ENCODE measurements around the gene ELL2. TPM values are rescaled to one million over a fixed set of nuclear protein-coding genes. Genes with fewer than 3 reads are reported as not detected.
A peak's percentile ranks its signal among the peaks of the same experiment; 100 is the strongest.
"Not testable (repeated sequence)": the region's sequence is repeated elsewhere in the genome, so short reads cannot be mapped to it uniquely, and the experiment has no call there.

The ELL2 gene
- total RNA-seq, 3 donors from 2014 or later (not counting 1 experiment from before 2014, with no cell fraction given), result 52.8 to 78.2 (median 69.4) TPM

DNA sequence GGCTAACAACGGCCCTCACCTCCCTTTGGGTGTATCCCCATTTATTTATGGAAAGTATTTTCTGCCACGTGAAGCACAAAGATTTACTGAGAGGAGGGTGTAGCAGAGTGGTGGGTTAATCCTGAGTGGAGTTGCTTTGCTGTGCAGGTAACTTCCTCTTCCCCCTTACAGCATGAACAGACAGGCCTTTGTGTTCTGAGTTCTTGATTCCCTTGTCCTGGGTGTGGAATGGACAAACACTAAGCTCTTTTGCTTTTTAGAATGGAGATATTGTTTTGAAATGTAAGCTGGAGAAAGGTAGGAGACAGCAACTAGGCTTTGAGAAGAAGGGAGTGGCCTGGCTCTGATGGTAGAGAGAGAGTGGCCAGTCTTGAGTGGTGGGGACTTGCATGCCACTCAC, 122.0 kb downstream of the ELL2 start:
- ATAC-seq (no peak), DNase-seq (no peak)
- Histone ChIP-seq H3K36me3 (ENCODE audit: control insufficient read depth, insufficient read depth, low read length) (no peaks in the 10 kb centered on the region), H3K9me3 (ENCODE audit: control insufficient read depth, insufficient read depth, low read length) (no peaks in the 10 kb centered on the region), H3K4me3 (ENCODE audit: low read length) (no peak overlapping the region), H3K27ac (ENCODE audit: low read length) (no peak overlapping the region), H3K4me1 (ENCODE audit: control insufficient read depth, insufficient read depth, low read length) (peaks cover 30% of the 10 kb centered on the region), H3K27me3 (ENCODE audit: control insufficient read depth, insufficient read depth, low read length) (no peaks in the 10 kb centered on the region)
- H3K36me3 Mint-ChIP-seq, result no peaks in the 10 kb centered on the region
- H3K9me3 Mint-ChIP-seq, result no peaks in the 10 kb centered on the region
- no peak overlapping the region for H3K4me3 Mint-ChIP-seq
- H3K4me1 Mint-ChIP-seq, result peaks cover 38 to 43% of the 10 kb centered on the region in 2 donors
- H3K27me3 Mint-ChIP-seq (ENCODE audit: low read depth in 2 of 2), result no peaks in the 10 kb centered on the region
- WGBS (ENCODE audit: insufficient coverage), result 92% methylated on average over 1 of the region's 2 CpGs
- intact Hi-C loops (cut with micrococcal nuclease), result loop anchor here (5.0 kb wide), 1 partner anchor 107 kb away; the partner anchor contains the start of gene RHOBTB3
- H3K27ac Mint-ChIP-seq, result no peak overlapping the region
- TF ChIP-seq, protein P1, sequence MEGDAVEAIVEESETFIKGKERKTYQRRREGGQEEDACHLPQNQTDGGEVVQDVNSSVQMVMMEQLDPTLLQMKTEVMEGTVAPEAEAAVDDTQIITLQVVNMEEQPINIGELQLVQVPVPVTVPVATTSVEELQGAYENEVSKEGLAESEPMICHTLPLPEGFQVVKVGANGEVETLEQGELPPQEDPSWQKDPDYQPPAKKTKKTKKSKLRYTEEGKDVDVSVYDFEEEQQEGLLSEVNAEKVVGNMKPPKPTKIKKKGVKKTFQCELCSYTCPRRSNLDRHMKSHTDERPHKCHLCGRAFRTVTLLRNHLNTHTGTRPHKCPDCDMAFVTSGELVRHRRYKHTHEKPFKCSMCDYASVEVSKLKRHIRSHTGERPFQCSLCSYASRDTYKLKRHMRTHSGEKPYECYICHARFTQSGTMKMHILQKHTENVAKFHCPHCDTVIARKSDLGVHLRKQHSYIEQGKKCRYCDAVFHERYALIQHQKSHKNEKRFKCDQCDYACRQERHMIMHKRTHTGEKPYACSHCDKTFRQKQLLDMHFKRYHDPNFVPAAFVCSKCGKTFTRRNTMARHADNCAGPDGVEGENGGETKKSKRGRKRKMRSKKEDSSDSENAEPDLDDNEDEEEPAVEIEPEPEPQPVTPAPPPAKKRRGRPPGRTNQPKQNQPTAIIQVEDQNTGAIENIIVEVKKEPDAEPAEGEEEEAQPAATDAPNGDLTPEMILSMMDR (IDR thresholded peaks at IDR 0.05), result no peak

DNA sequence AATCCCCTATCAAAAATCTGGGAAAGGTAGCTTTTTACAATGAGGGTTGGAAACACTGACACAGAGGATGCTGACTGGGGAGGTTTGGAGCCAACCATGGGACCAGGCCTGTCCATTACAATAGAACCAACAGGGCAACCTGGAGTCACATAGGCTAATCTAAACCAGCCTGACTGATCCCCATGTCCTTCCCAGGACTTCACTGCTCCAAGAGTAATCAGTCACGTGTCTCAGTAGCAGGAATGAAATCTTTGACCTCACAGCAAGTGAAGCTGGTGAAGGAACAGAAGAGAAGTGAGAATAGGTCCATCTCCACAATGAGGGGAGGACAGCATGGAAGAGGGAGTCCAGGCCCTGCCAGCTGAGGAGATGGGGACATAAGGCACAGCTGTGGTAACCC, 123.1 kb downstream of the ELL2 start:
- Mint-ChIP-seq H3K4me3 (no peak overlapping the region), H3K9me3 (no peaks in the 10 kb centered on the region), H3K27me3 (ENCODE audit: low read depth in 2 of 2) (no peaks in the 10 kb centered on the region), H3K36me3 (no peaks in the 10 kb centered on the region), H3K4me1 (peaks cover 48 to 52% of the 10 kb centered on the region in 2 donors), H3K27ac (no peak overlapping the region)
- no peak overlapping the region for H3K4me3 ChIP-seq (ENCODE audit: low read length)
- intact Hi-C loops (cut with micrococcal nuclease), result loop anchor here (5.0 kb wide), 1 partner anchor 106 kb away; the partner anchor contains the start of gene RHOBTB3
- DNase-seq, result no peak
- 36% methylated on average over 1 of the region's 1 CpG for WGBS (ENCODE audit: insufficient coverage)
- H3K27me3 ChIP-seq (ENCODE audit: control insufficient read depth, insufficient read depth, low read length), result no peaks in the 10 kb centered on the region
- H3K4me1 ChIP-seq (ENCODE audit: control insufficient read depth, insufficient read depth, low read length), result peaks cover 30% of the 10 kb centered on the region
- no peaks in the 10 kb centered on the region for H3K9me3 ChIP-seq (ENCODE audit: control insufficient read depth, insufficient read depth, low read length)
- H3K36me3 ChIP-seq (ENCODE audit: control insufficient read depth, insufficient read depth, low read length), result no peaks in the 10 kb centered on the region
- no peak for ATAC-seq
- H3K27ac ChIP-seq (ENCODE audit: low read length), result no peak overlapping the region
- TF ChIP-seq, protein P1 (IDR thresholded peaks at IDR 0.05), result no peak

DNA sequence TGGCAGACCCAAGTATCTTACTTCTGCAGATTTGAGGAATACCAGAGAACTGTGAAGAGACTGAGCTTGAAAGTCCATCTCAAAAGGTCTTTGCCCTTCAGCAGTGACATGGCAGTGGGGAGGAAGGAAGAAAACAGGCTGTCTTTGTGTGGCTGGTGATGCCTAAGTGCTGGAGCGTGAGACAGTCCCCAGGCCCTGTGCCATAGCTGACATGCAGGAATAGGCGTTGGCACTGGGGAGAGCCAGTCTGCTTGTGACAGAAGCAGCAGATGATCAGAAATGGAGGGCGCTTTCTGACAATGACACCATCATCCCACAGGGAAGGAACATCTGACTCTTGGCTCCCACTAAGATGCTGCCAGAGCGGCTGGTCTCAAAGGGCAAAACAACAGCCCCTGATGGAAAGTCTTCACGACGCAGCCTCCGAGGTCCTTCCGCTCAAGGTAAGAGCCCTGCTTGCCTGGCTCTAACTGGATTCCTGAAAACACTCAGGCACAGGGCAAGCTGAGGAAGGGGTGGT, 123.6 kb downstream of the ELL2 start:
- H3K4me3 ChIP-seq (ENCODE audit: low read length), result no peak overlapping the region
- TF ChIP-seq, protein P1 (IDR thresholded peaks at IDR 0.05), result no peak
- WGBS (ENCODE audit: insufficient coverage), result 99% methylated on average over 8 of the region's 8 CpGs
- peaks cover 25% of the 10 kb centered on the region for H3K4me1 ChIP-seq (ENCODE audit: control insufficient read depth, insufficient read depth, low read length)
- DNase-seq (no peak), ATAC-seq (no peak)
- H3K27me3 Mint-ChIP-seq (ENCODE audit: low read depth in 2 of 2), result no peaks in the 10 kb centered on the region
- no peaks in the 10 kb centered on the region for H3K9me3 ChIP-seq (ENCODE audit: control insufficient read depth, insufficient read depth, low read length)
- H3K9me3 Mint-ChIP-seq, result no peaks in the 10 kb centered on the region
- H3K36me3 ChIP-seq (ENCODE audit: control insufficient read depth, insufficient read depth, low read length), result no peaks in the 10 kb centered on the region
- no peak overlapping the region for H3K27ac ChIP-seq (ENCODE audit: low read length)
- peak overlapping the region in 1 of 2 donors; percentile 1 for H3K27ac Mint-ChIP-seq
- peaks cover 46 to 49% of the 10 kb centered on the region in 2 donors for H3K4me1 Mint-ChIP-seq
- intact Hi-C loops (cut with micrococcal nuclease), result loop anchor here (5.0 kb wide), 1 partner anchor 106 kb away; the partner anchor contains the start of gene RHOBTB3
- no peaks in the 10 kb centered on the region for H3K36me3 Mint-ChIP-seq
- H3K4me3 Mint-ChIP-seq, result no peak overlapping the region
- H3K27me3 ChIP-seq (ENCODE audit: control insufficient read depth, insufficient read depth, low read length), result no peaks in the 10 kb centered on the region

DNA sequence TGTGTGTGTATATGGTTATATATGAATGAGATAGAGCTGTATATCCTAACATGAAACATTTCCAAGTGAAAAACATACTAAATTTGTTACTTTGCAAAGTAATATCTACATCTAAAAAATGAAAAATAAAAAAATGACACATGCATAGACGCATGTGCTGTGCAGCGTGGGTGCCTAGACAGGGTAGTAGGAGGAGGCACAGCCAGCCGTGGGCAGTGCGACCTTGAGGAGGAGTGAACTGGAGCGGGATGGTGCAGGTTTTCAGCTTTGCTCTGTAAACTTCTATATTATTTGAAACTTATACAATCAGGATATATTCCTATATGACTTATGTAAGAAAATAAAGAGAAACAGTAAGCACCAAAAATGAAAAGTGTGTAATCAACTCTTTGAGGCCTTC, 124.2 kb downstream of the ELL2 start:
- Mint-ChIP-seq H3K36me3 (no peaks in the 10 kb centered on the region), H3K27me3 (ENCODE audit: low read depth in 2 of 2) (no peaks in the 10 kb centered on the region), H3K27ac (peak overlapping the region in 1 of 2 donors; percentile 1), H3K4me1 (peaks cover 46 to 49% of the 10 kb centered on the region in 2 donors), H3K4me3 (no peak overlapping the region), H3K9me3 (no peaks in the 10 kb centered on the region)
- 97% methylated on average over 4 of the region's 5 CpGs for WGBS (ENCODE audit: insufficient coverage)
- Histone ChIP-seq H3K4me1 (ENCODE audit: control insufficient read depth, insufficient read depth, low read length) (peaks cover 19% of the 10 kb centered on the region), H3K4me3 (ENCODE audit: low read length) (no peak overlapping the region), H3K27ac (ENCODE audit: low read length) (no peak overlapping the region), H3K9me3 (ENCODE audit: control insufficient read depth, insufficient read depth, low read length) (no peaks in the 10 kb centered on the region), H3K27me3 (ENCODE audit: control insufficient read depth, insufficient read depth, low read length) (no peaks in the 10 kb centered on the region), H3K36me3 (ENCODE audit: control insufficient read depth, insufficient read depth, low read length) (no peaks in the 10 kb centered on the region)
- ATAC-seq, result no peak
- no peak for DNase-seq
- TF ChIP-seq, protein P1 (IDR thresholded peaks at IDR 0.05), result no peak
- intact Hi-C loops (cut with micrococcal nuclease), result loop anchor here (5.0 kb wide), 1 partner anchor 105 kb away; the partner anchor contains the start of gene RHOBTB3

DNA sequence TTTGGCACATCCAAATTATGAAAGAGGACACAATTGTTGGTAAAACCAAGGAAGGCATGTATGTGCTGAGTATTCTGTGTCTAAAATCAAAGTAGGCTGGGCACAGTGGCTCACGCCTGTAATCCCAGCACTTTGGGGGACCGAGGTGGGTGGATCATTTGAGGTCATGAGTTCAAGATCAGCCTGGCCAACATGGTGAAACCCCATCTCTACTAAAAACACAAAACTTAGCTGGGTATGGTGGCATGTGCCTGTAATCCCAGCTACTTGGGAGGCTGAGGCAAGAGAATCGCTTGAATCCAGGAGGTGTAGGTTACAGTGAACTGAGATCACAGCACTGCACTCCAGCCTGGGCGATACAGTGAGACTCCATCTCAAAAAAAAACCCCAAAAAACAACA, 124.7 kb downstream of the ELL2 start:
- Mint-ChIP-seq H3K4me3 (peak overlapping the region; percentile 43), H3K27ac (peak overlapping the region; percentile 79 to 93), H3K4me1 (peaks cover 44 to 45% of the 10 kb centered on the region in 2 donors)
- H3K4me1 ChIP-seq (ENCODE audit: control insufficient read depth, insufficient read depth, low read length), result peaks cover 17% of the 10 kb centered on the region
- not testable (repeated sequence) for H3K27me3 Mint-ChIP-seq (ENCODE audit: low read depth in 2 of 2); H3K9me3 ChIP-seq (ENCODE audit: control insufficient read depth, insufficient read depth, low read length); ATAC-seq; H3K27ac ChIP-seq (ENCODE audit: low read length); H3K36me3 ChIP-seq (ENCODE audit: control insufficient read depth, insufficient read depth, low read length); H3K36me3 Mint-ChIP-seq; H3K27me3 ChIP-seq (ENCODE audit: control insufficient read depth, insufficient read depth, low read length); H3K4me3 ChIP-seq (ENCODE audit: low read length); DNase-seq; H3K9me3 Mint-ChIP-seq
- WGBS (ENCODE audit: insufficient coverage), result 91% methylated on average over 4 of the region's 4 CpGs
- intact Hi-C loops (cut with micrococcal nuclease), result loop anchor here (5.0 kb wide), 1 partner anchor 105 kb away; the partner anchor contains the start of gene RHOBTB3

Measured in natural killer cell (primary cell).